GM12878 (cell line): ENCODE results near the gene MLLT3.

ENCODE experiments used
- BACH1 ChIP-seq: fragments of 450-650 bp; IDR thresholded peaks from 2 replicates; pipeline ENCODE4 v1.6.1; 2017; ENCODE audit warnings: mild to moderate bottlenecking, borderline replicate concordance
- CEBPZ ChIP-seq: fragments of 150-350 bp; IDR thresholded peaks from 2 replicates; pipeline ENCODE4 v1.6.1; 2016; ENCODE audit warnings: low read depth, low read length
- CHD1 ChIP-seq: IDR thresholded peaks from 2 replicates; pipeline ENCODE4 v1.6.1; 2012; ENCODE audit warnings: low read depth, low read length, improper control_type of control experiment
- CREB1 ChIP-seq: IDR thresholded peaks from 2 replicates; pipeline ENCODE4 v1.6.1; 2012; ENCODE audit warnings: low read depth, mild to moderate bottlenecking, inconsistent platforms
- CTCF ChIP-seq, 3 experiments: IDR thresholded peaks in 2 of 3; conservative IDR thresholded peaks in 1 of 3; 2 replicates each; pipeline ENCODE4 v1.5.1; 2011; ENCODE audit warnings: low read depth in 3 of 3, low read length in 3 of 3, mild to moderate bottlenecking in 3 of 3, control low read depth in 2 of 3, moderate library complexity in 2 of 3, inconsistent platforms in 1 of 3, mixed read lengths in 1 of 3; ENCODE audit not compliant: control insufficient read depth in 2 of 3, insufficient read depth in 1 of 3; ENCODE audit errors: extremely low read depth in 1 of 3
- EP300 ChIP-seq, 2 experiments: fragments of 150-350 bp in 1 of 2; IDR thresholded peaks; 2 replicates each; pipeline ENCODE4 v1.6.1; 2011 to 2012; ENCODE audit warnings: low read depth in 2 of 2, low read length in 2 of 2, borderline replicate concordance in 1 of 2, improper control_type of control experiment in 1 of 2, inconsistent platforms in 1 of 2; ENCODE audit not compliant: control insufficient read depth in 1 of 2
- EZH2 ChIP-seq: IDR thresholded peaks from 2 replicates; pipeline ENCODE4 v1.6.1; 2012; ENCODE audit warnings: low read depth, mild to moderate bottlenecking, control low read depth, inconsistent platforms, low read length, borderline replicate concordance; ENCODE audit not compliant: control insufficient read depth
- JUND ChIP-seq: IDR thresholded peaks from 2 replicates; pipeline ENCODE4 v1.6.1; 2012; ENCODE audit warnings: low read depth, mild to moderate bottlenecking, low read length, improper control_type of control experiment, moderate library complexity
- SP1 ChIP-seq: IDR thresholded peaks from one replicate; pipeline ENCODE4 v1.6.1; 2011; ENCODE audit warnings: low read depth, low read length
- ZNF207 ChIP-seq: fragments of 450-650 bp; IDR thresholded peaks from 2 replicates; pipeline ENCODE4 v1.6.1; 2014; ENCODE audit warnings: antibody characterized with exemption, mild to moderate bottlenecking, borderline replicate concordance

GRCh38 chr9:20361229-20361628, 261.1 kb downstream of the MLLT3 start:
- TF ChIP-seq EZH2 (no peak), SP1 (no peak), BACH1 (no peak), CHD1 (no peak), ZNF207 (no peak), CEBPZ (no peak), CREB1 (no peak), CTCF (IDR thresholded peaks at IDR 0.05 in 2 of 3, conservative IDR thresholded peaks at IDR 0.05 in 1 of 3; ENCODE audit: control insufficient read depth in 2 of 3, extremely low read depth in 1 of 3, insufficient read depth in 1 of 3, low read depth in 3 of 3, low read length in 3 of 3) (no peak), EP300 (IDR thresholded peaks at IDR 0.05; ENCODE audit: borderline replicate concordance in 1 of 2, control insufficient read depth in 1 of 2, low read depth in 2 of 2, low read length in 2 of 2) (no peak), JUND (no peak)
